ENCODE measurements around the gene GUCA2A.

The GUCA2A gene

GRCh38 chr1:42153624-42154023 lies 10.9 kb downstream of the GUCA2A start:
- DNase-seq: no peak

GRCh38 chr1:42152907-42153600 lies 11.5 kb downstream of the GUCA2A start, which contains the start of gene GUCA2B:
TSS of gene GUCA2B (plus strand) at chr1:42153410. CDS start at chr1:42153451, 41 bp downstream.
- DNase-seq: no peak

GRCh38 chr1:42152119-42152518 lies 12.4 kb downstream of the GUCA2A start:
- no peak for DNase-seq

- no peak for DNase-seq
These were observed 13.9 kb downstream of the GUCA2A start for GRCh38 chr1:42150651-42151050.

GRCh38 chr1:42148166-42148565 lies 16.4 kb downstream of the GUCA2A start:
- no peak for DNase-seq

GRCh38 chr1:42146626-42147320 lies 17.8 kb downstream of the GUCA2A start:
- peak in 1 of 2 experiments; percentile 40 for DNase-seq

GRCh38 chr1:42145764-42146625 lies 18.6 kb downstream of the GUCA2A start:
- DNase-seq: no peak

- DNase-seq: no peak
These were observed 19.2 kb downstream of the GUCA2A start for GRCh38 chr1:42145389-42145716.

GRCh38 chr1:42144711-42145388 lies 19.7 kb downstream of the GUCA2A start:
- DNase-seq: no peak

- DNase-seq: no peak
These were observed 20.4 kb downstream of the GUCA2A start for GRCh38 chr1:42143896-42144710.

GRCh38 chr1:42142894-42143675 lies 21.5 kb downstream of the GUCA2A start:
- DNase-seq: no peak

- no peak for DNase-seq
These were observed 22.6 kb downstream of the GUCA2A start for GRCh38 chr1:42141978-42142377.

- no peak for DNase-seq
These were observed 24.4 kb downstream of the GUCA2A start for GRCh38 chr1:42140191-42140590.

- no peak for DNase-seq
These were observed 25.1 kb downstream of the GUCA2A start for GRCh38 chr1:42139444-42139843.

- no peak for DNase-seq
These were observed 26.0 kb downstream of the GUCA2A start for GRCh38 chr1:42138586-42138985.

GRCh38 chr1:42137766-42138165 lies 26.8 kb downstream of the GUCA2A start:
- DNase-seq: no peak

- DNase-seq: no peak
These were observed 28.1 kb downstream of the GUCA2A start for GRCh38 chr1:42136466-42136865.

GRCh38 chr1:42135426-42135825 lies 29.1 kb downstream of the GUCA2A start:
- DNase-seq: no peak

GRCh38 chr1:42133809-42134526 lies 30.6 kb downstream of the GUCA2A start:
- no peak for DNase-seq

GRCh38 chr1:42133390-42133789 lies 31.2 kb downstream of the GUCA2A start:
- DNase-seq: no peak

All from SW 1271 (cell line).